HG02840 (cell line): ENCODE data around the gene HNRNPUL1.
"Not testable (repeated sequence)": the region's sequence is repeated elsewhere in the genome, so short reads cannot be mapped to it uniquely, and the experiment has no call there.

Experiments used
- ATAC-seq: cut with Tn5 transposase; IDR thresholded peaks from one replicate; pipeline ENCODE4 v1.9.1; 2021; ENCODE audit warnings: mild to moderate bottlenecking, moderate library complexity, moderate number of reproducible peaks; ENCODE audit not compliant: unreplicated experiment, low FRiP score

The HNRNPUL1 gene

DNA sequence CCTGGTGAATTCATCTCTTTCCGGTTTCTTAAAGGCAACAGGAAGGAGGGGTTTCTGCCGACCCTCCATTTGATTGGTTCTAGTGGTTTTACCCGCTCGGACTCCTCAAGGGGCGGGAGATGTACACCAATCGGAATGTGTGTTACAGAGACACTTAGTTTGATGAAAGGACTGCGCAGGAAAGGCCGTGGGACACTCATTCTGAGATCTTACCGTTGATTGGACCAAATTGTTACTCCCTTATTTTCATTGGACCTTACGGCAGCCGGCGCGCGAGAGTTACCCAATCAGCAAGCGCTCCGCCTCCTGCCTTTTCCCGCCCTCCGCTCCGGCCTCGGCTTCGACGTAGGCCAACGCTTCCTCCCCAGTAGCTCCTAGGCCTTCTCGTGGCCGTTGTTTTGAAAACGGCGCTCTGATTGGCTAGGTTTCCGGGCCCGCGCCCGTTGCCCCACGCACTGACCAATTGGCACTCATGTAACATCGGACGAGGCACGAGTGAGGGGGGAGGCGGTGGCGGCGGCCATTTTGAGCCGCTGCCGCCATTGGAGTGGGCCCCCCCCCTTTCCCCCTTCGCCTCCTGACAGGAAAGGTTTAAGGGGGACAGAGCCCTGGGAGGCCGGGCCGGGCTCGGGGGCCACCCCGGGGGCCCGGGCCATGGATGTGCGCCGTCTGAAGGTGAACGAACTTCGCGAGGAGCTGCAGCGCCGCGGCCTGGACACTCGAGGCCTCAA is at the start of gene HNRNPUL1:
TSS of gene HNRNPUL1 (plus strand) at position 523 of the 731 bp plus-strand sequence. CDS start at position 655, 132 bp downstream.
- peak; percentile 76 for ATAC-seq

DNA sequence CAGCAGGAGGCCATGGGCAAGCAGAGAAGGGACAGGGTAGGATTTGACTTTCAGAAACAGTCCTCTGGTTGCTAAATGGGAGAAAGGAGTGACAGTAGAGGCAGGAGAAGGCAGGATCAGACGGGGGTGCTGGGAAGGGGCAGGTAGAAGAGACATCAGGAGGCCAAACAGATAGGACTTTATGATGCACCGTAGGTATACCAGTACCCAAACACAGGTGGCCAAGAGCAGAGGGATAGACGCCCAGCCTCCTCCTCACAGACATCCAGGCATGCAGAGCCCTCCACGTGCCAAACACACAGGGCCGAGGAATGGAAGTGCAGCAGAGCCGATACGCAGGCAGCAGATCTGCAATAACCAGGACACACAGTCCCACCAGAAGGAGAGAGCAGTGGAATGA is 46.4 kb upstream of the HNRNPUL1 start:
- no peak for ATAC-seq

DNA sequence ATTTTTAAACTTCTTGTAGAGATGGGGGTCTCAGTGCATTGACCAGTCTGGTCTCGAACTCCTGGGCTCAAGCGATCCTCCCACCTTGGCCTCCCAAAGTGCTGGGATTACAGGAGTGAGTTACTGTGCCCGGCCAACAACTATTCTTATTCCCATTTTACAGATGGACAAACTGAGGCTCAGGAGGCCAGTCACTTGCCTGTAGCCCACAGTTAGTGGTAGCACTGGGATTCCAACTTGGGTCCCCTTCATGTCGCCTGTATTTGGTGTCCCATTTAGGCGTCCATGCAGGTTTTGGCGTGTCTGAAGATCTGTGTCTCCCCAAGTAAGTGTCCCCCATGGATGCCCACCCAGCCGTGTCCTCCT is 45.9 kb upstream of the HNRNPUL1 start:
- ATAC-seq = no peak

DNA sequence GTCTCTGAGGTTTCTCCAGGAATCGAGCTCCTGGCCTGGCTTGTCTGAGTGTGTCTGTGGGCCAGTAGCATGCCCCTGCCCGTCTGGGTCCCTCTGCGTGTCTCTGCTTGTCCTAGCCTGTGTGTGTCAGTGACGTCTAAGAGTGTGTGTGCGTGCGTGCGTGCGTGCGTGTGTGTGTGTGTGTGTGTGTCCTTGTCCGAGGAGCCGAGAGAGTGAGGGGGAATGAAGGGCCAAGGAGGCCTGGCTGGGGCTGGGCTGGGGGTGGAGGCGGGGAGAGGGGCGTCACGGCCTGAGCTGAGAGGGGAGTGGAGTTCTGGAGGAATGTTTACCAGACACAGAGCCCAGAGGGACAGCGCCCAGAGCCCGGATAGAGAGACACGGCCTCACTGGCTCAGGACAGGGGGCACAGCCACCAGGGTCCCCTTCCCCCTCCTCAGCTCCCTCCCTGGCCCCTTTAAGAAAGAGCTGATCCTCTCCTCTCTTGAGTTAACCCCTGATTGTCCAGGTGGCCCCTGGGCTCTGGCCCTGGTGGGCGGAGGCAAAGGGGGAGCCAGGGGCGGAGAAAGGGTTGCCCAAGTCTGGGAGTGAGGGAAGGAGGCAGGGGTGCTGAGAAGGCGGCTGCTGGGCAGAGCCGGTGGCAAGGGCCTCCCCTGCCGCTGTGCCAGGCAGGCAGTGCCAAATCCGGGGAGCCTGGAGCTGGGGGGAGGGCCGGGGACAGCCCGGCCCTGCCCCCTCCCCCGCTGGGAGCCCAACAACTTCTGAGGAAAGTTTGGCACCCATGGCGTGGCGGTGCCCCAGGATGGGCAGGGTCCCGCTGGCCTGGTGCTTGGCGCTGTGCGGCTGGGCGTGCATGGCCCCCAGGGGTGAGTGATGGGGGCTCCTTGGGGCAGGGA is 45.3 kb upstream of the HNRNPUL1 start, which contains the start of gene AXL:
TSS of gene AXL (plus strand) at position 609 of the 893 bp plus-strand sequence. CDS start at position 779, 170 bp downstream.
- ATAC-seq = no peak

DNA sequence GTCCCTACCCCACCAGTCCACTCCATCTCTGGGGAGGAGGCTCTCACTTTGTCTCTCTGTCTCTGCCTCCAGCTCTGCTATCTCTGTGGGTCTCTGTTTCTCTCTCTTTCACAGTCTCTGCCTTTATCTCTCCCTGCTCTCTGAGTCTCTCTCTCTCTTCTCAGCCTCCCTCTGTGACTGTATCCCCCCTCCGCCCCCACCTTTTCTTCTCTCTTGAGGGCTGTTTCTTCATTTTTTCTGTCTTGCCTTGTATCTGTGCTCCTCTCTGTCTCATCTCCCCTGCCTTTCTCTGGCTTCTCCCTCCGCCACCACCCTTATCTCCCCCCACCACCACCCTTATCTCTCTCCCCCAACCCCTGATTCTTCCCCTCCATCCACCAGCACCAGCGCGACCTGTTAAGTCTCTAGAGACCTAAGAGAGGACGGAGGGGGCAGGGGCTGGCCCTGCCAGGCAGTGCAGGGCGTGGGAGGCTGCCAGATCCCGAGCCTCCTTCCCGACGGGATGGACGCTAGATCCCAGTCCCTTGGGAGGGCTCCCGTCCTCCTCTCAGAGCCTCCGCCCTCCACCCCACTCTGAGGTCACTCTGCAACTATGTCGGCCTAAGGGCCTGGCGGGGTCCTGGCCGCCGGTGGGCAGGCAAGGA is 44.1 kb upstream of the HNRNPUL1 start:
- ATAC-seq = no peak

DNA sequence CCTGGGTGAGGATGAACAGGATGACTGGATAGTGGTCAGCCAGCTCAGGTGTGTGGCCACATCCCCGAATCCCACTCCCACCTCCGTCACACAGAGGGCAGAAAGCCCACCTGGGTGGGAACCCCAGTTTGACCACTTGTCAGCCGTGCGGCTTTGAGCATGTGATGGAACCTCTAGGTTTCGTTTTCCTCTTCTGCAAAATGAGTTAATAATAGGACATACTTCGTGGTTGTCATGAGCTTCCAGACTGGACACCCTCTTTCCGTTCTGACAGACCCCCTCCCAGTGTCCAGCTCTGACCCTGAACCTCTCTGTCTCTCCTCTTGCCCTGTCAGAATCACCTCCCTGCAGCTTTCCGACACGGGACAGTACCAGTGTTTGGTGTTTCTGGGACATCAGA is 43.4 kb upstream of the HNRNPUL1 start:
- no peak for ATAC-seq

DNA sequence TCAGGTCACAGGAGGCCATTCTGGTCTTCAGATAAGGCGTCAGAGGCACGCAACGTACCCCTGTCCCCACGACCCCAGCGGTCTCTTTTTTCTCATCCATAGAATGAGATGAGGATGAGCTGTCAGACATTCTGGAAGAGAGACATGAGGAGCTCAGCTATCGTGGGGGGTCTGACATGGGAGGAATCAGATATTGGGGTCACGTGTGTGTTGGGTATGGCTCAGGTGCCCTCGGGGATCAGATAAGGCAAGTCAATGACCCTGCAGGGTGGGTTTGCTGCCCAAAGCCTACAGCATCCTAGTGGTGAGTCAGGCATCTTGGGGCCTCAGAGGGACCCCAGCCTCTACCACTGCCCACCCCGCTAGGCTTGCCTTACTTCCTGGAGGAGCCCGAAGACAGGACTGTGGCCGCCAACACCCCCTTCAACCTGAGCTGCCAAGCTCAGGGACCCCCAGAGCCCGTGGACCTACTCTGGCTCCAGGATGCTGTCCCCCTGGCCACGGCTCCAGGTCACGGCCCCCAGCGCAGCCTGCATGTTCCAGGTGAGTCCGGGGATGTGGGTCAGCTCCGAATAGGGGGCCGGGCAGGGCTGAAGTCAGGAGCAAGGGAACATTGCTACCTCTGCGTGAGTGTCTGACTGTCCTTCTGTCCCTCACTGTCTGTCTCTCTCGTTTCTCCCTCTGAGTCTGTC is 42.5 kb upstream of the HNRNPUL1 start:
- no peak for ATAC-seq

DNA sequence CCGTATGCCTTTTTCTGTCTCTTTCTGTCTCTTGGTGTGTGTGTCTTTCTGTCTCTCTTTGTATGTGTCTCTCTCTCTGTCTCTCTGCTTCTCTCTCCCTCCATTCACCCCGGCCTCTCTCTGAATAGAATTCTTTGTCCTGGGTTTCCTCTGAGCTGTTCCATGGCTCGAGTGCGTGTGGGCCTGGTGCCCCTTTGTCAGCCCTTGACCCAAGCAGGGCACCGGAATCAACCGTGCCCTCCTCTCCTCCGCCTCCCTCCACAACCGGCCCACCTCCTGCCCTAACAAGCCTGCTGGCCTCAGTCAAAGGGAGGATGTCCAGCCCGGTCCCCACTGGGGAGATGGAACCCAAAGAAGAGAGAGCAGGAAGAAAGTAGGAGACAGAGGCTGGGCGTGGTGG is 41.9 kb upstream of the HNRNPUL1 start:
- ATAC-seq = no peak

DNA sequence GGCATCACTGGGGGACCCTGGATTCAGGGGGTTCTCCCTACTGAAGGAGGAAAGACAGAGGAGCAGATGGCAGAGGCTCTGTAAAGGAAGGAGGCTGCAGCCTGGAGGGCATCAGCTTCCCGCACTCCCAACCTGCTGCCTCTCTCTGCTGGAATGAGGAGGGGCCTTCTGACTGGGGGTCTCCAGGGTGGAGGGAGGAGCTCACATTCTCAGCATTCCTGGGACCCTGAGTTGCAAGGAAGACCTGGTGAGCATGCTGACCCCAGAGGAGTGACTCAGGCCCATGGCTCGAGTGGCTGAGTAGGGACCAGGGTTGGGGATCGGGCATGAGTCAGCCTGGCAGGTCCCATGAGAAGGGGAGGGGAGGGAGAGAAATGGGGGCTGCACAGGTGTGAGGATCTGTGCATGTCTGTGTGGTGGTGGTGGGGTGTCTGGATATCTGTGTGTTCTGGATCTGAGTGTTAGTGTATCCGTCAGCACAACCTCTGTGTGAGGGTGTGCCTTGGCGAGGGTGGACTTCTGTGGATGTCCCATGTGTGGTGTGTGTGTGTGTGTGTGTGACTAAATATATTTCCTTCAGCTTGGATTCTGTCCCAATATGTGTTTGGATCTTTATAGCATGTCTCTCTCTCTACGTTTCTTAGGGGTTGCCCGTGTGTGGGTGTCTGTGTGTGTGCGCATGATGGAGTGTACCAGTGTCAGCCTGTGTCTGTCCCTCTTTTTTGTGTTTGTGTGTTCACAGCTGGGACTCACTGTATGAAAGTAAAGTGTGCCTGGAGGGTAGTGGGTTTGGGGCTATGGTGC is 40.5 kb upstream of the HNRNPUL1 start:
- no peak for ATAC-seq

DNA sequence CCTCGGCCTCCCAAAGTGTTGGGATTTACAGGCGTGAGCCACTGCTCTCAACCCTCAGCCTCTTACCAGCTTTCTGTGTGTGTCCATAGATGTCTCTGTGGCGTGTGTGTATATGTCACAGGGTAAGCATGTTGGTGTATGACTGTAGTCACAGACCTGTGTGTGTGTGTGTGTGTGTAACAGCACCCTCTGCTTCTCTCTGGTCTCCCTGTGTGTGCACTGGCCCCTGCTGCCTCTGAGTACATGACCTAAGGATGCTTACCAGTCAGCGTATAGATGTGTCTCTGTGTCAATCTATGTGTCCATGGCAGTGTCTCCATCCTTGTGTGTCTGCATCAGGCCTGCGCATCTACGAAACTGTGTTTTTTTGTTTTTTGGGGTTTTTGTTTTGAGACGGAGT is 39.5 kb upstream of the HNRNPUL1 start:
- ATAC-seq = no peak

DNA sequence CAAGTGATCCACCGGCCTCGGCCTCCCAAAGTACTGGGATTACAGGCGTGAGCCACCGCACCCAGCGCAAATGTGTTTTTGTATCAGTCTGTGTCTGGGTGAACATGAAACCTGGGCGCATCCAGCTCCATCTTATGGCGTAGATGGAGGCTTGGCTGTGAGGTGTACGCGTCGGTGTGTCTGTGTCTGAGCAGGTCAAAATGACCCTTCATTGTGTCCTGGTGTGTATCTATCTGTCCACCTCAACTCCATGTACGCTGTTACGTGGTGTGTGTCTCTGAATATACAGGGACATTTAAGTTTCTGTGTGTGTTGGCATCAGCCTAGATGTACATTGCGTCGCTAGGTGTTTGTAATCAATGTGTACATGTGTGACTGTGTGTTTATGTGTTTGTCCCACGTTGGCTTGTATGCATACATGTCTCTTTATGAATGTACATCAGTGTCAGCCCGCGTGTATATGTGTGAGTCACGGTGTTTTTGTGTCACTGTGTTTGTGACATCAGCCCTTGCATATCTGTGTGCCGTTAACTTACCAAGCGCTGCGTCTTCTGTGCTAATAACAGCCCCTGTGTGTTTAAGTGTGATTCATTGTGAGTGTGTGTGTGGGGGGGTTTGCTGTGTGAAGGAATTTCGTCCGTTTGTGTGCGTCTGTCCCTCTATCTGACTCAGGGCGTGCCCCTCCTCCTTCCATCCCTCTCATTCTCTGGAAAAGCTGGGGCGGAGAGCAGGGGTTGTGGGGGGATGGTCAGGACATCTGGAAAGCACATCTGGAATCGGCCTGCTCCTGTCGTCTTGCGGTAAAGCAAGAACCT is 38.7 kb upstream of the HNRNPUL1 start:
- ATAC-seq = no peak

DNA sequence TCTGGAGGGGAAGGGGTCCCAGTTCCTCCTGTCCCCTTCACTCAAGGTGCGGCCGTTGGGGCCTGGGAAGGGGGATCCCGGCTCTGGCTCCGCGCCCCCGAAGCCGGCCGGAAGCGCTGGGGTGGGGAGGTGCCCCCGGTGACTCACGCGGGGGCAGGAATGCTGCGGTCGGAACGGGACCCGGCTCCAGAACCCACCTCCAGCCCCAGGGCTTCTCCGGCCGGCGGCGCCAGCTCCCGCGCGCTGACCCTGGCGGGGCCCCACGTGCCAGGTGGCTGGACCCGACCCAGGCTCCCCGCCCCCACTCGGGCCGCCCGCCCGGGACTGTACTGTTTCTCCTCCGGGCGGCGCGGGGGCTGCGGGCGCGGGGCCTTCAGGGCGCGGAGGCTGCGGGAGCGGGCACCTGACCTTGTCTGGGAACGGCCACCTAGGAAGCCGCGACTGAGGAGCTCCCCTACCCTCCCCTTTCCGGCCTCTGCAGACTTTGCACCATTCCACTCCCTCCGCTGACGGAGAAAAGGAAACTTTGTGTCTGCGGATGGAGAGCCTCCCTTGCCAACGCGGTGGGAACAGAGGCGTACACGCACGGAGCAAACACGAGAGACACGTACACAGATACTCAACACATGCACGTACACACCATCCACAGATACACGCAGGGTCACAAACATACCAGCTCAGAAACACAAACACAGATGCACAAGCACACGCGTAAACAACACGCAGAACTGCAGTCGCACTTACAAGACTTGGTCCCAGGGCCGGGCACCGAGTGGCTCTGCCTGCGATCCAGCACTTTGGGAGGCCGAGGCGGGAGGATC is 37.9 kb upstream of the HNRNPUL1 start:
- no peak for ATAC-seq

DNA sequence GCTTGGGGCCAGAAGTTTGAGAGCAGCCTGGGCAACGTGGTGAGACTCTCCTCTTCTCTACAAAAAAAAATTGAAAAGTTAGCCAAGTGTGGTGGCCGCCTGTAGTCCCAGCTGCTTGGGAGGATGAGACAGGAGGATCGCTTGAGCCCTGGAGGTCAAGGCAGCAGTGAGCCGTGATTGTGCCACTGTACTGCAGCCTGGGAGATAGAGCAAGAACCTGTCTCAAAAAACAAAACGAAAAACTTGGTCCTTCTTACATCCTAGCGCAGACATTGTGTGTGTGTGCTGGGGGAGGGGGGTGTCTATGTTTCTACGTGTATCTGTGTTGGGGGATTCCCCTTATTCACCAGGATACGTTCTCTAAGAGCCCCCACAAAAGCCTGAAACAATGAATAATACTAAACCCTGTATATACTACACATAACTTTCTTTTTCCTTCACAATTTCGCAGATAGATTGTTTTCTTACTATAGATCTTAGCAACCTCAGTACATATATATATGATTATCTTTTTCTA is 37.2 kb upstream of the HNRNPUL1 start:
- ATAC-seq = no peak

DNA sequence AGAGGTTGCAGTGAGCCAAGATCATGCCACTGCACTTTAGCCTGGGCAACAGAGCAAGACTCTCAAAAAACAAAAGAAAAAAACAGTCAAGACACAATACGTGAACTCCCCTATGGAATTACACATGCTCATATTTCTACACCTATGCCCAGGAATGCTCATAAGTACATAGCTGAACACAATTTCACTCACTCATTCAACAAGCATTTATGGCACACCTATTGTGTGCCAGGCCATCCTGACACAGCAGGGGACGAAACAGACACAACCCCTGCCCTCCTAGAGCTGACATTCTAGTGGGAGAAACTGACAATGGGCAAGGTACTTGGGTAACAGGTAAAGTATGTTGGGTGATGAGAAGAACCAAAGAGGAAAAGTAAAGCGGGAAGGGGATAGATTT is 35.7 kb upstream of the HNRNPUL1 start:
- ATAC-seq = no peak

DNA sequence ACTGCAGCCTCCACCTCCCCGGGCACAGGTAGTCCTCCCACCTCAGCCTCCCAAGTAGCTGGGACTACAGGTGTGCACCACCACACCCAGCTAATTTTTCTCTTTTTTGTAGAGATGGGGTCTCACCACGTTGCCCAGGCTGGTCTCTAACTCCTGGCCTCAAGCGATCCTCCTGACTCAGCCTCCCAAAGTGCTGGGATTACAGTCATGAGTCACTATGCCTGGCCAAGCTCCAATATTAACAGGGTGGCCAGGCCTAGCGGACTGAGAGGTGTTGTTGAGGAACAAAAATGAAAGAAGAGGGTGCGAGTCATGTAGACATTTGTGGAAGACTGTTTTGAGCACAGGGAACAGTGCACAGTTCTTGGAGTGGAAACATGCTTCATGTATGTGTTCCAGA is 34.8 kb upstream of the HNRNPUL1 start:
- not testable (repeated sequence) for ATAC-seq

DNA sequence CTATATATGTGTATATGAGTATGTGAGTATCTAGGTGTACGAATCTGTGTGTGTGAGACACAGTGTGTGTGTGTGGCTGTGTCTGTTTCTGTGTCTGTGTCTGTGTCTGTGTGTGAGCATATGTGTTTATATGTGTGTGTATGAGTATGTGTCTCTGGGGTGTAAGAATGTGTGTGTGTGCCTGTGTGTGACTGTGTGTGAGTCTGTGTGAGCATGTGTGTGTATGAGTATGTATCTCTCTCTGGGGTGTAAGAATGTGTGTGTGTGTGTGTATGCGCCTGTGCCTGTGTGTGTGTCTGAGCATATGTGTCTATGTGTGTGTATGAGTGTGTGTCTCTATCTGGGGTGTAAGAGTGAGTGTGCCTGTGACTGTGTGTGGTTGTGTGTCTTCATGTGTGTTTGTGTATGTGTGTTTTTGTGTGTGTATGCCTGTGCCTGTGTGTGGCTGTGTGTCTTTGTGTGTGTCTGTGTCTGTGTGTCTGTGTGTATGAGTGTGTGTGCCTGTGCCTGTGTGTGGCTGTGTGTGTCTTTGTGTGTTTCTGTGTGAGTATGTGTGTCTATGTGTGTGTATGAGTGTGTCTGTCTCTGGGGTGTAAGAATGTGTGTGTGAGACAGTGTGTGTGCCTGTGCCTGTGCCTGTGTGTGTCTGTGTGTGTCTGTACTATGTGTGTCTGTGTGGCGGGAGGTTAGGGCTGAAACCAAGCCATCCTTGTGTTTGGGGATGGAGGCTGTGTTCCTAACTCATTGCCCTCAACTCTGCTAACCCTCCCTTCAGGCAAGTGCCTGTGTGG is 33.9 kb upstream of the HNRNPUL1 start:
- ATAC-seq = no peak

DNA sequence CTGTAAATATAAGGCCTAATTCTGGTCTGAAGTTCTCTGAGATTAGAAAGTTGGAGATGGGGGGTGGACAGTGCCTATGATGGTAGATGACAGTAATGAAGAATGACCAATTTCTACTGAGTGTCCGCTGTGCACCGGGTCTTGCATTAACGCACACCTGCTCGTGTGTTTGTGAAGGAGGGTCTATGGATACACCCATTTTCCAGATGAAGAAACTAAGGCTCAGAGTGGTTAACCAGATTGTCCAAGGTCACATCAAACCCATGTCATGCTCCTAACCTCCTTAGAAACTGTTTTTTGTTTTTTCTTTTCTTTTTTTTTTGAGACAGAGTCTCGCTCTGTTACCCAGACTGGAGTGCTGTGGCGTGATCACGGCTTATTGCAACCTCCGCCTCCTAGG is 31.5 kb upstream of the HNRNPUL1 start:
- no peak for ATAC-seq
